A549 (cell line): ENCODE results near the gene CD2. TPM values are rescaled to one million over a fixed set of nuclear protein-coding genes. Genes with fewer than 3 reads are reported as not detected.

Experiments
- ATAC-seq, 2 experiments: fragments of 200-7000 bp in 1 of 2; fragments of >200 bp in 1 of 2; cut with Nextera tagmentation in 1 of 2; cut with Tn5 transposase in 1 of 2; 3 replicates each; pipeline versions ENCODE4 v1.8.0 to v1.9.1; 2018 to 2020; ENCODE audit warnings: mild to moderate bottlenecking in 1 of 2, moderate library complexity in 1 of 2
- CTCF ChIA-PET: fragments of 300-600 bp; sonication (Branson Sonifier 250); formaldehyde crosslinking; extraction: SDS; loops from one replicate; lab custom pipeline; 2021; ENCODE audit warnings: antibody characterized with exemption, inconsistent platforms; lab: Yijun Ruan, JAX
- POLR2A ChIA-PET: fragments of 350-600 bp; formaldehyde crosslinking; extraction: SDS; loops from one replicate; lab custom pipeline; 2021; ENCODE audit warnings: antibody characterized with exemption, inconsistent platforms; lab: Yijun Ruan, JAX
- DNase-seq, 2 experiments: peaks; one replicate each; pipeline versions ENCODE4 v3.0.0 to v3.0.0-alpha.2; 2011 to 2016; ENCODE audit warnings: low read depth in 1 of 2, low spot score in 1 of 2
- FAIRE-seq: peaks from 2 replicates; lab custom pipeline; 2011; peaks lifted over from hg19 to GRCh38; lab: Jason Lieb, UNC
- H3K27ac ChIP-seq, 2 experiments: fragments of >200 bp; sonication (Bioruptor Twin); formaldehyde crosslinking; 3 replicates each; pipeline ENCODE4 v1.5.1; 2016 to 2017
- H3K4me1 ChIP-seq: fragments of >200 bp; sonication (Bioruptor Twin); formaldehyde crosslinking; 3 replicates; pipeline ENCODE4 v1.6.1; 2016
- H3K4me2 ChIP-seq: fragments of >200 bp; sonication (Bioruptor Twin); formaldehyde crosslinking; 3 replicates; pipeline ENCODE4 v1.6.1; 2016
- H3K4me3 ChIP-seq: fragments of >200 bp; sonication (Bioruptor Twin); formaldehyde crosslinking; 3 replicates; pipeline ENCODE4 v1.5.1; 2016
- H3K9me3 ChIP-seq: fragments of >200 bp; sonication (Bioruptor Twin); formaldehyde crosslinking; 3 replicates; pipeline ENCODE4 v1.6.1; 2016
- BCL3 ChIP-seq: fragments of >200 bp; sonication (Bioruptor Twin); formaldehyde crosslinking; IDR thresholded peaks from 3 replicates; pipeline ENCODE4 v1.6.1; 2016
- BHLHE40 ChIP-seq: IDR thresholded peaks from 2 replicates; pipeline ENCODE4 v1.6.1; 2012; ENCODE audit warnings: low read depth, low read length, inconsistent platforms
- CBX8 ChIP-seq: fragments of 200-600 bp; sonication (generic); IDR thresholded peaks from 2 replicates; pipeline ENCODE4 v1.6.1; 2016
- CHD2 ChIP-seq: fragments of 150-350 bp; IDR thresholded peaks from 2 replicates; pipeline ENCODE4 v1.6.1; 2014; ENCODE audit warnings: low read length; ENCODE audit not compliant: partially characterized antibody
- CHD4 ChIP-seq: fragments of 200-600 bp; sonication (generic); IDR thresholded peaks from 2 replicates; pipeline ENCODE4 v1.6.1; 2016; ENCODE audit warnings: antibody characterized with exemption, mild to moderate bottlenecking, borderline replicate concordance
- CTCF ChIP-seq: fragments of >200 bp; sonication (Bioruptor Twin); formaldehyde crosslinking; IDR thresholded peaks from 3 replicates; pipeline ENCODE4 v1.5.1; 2016
- EHF ChIP-seq: fragments of 250-450 bp; sonication (Bioruptor Pico); IDR thresholded peaks from 2 replicates; pipeline ENCODE4 v1.5.0; 2020; ENCODE audit warnings: mild to moderate bottlenecking
- ELK1 ChIP-seq: fragments of 150-350 bp; IDR thresholded peaks from 2 replicates; pipeline ENCODE4 v1.6.1; 2014; ENCODE audit warnings: low read depth, mild to moderate bottlenecking, low read length
- FOSL2 ChIP-seq, 2 experiments: fragments of 450-650 bp in 1 of 2; fragments of >200 bp in 1 of 2; sonication (Bioruptor Twin) in 1 of 2; formaldehyde crosslinking; IDR thresholded peaks; 2 replicates each; pipeline versions ENCODE4 v1.5.0 to v1.6.1; 2016 to 2020; ENCODE audit warnings: mild to moderate bottlenecking in 1 of 2, moderate library complexity in 1 of 2
- FOXS1 ChIP-seq: fragments of 250-450 bp; sonication (Bioruptor Pico); IDR thresholded peaks from 2 replicates; pipeline ENCODE4 v1.5.0; 2020; ENCODE audit warnings: mild to moderate bottlenecking, moderate library complexity
- HDAC2 ChIP-seq: fragments of 200-600 bp; sonication (generic); IDR thresholded peaks from 2 replicates; pipeline ENCODE4 v1.6.1; 2016
- HEYL ChIP-seq: fragments of 250-450 bp; sonication (Bioruptor Pico); IDR thresholded peaks from 2 replicates; pipeline ENCODE4 v1.8.0; 2021; ENCODE audit warnings: mild to moderate bottlenecking, moderate library complexity
- HOXB5 ChIP-seq: fragments of 250-450 bp; sonication (Bioruptor Pico); IDR thresholded peaks from 2 replicates; pipeline ENCODE4 v1.5.0; 2020; ENCODE audit warnings: mild to moderate bottlenecking, moderate library complexity
- JUN ChIP-seq, 2 experiments: fragments of >200 bp; sonication (Bioruptor Twin); formaldehyde crosslinking; IDR thresholded peaks; 2 replicates in 1 of 2; 3 replicates in 1 of 2; pipeline ENCODE4 v1.6.1; 2016 to 2017
- KDM5A ChIP-seq: fragments of 200-600 bp; sonication (generic); IDR thresholded peaks from 2 replicates; pipeline ENCODE4 v1.6.1; 2016; ENCODE audit warnings: antibody characterized with exemption, mild to moderate bottlenecking
- MAFK ChIP-seq: fragments of 450-650 bp; IDR thresholded peaks from 2 replicates; pipeline ENCODE4 v1.6.1; 2014; ENCODE audit not compliant: partially characterized antibody
- MYC ChIP-seq: IDR thresholded peaks from 2 replicates; pipeline ENCODE4 v1.6.1; 2012; ENCODE audit warnings: mild to moderate bottlenecking, inconsistent platforms, low read length, improper control_type of control experiment, borderline replicate concordance
- PHF8 ChIP-seq: fragments of 200-600 bp; sonication (generic); IDR thresholded peaks from 2 replicates; pipeline ENCODE4 v1.6.1; 2016; ENCODE audit warnings: low read depth, mild to moderate bottlenecking, antibody characterized with exemption, moderate library complexity, borderline replicate concordance
- POLR2A ChIP-seq: IDR thresholded peaks from 2 replicates; pipeline ENCODE4 v1.6.1; 2012; ENCODE audit warnings: mild to moderate bottlenecking, low read length
- REST ChIP-seq: fragments of 200-600 bp; sonication (generic); IDR thresholded peaks from 2 replicates; pipeline ENCODE4 v1.6.1; 2016; ENCODE audit warnings: antibody characterized with exemption, mild to moderate bottlenecking, moderate library complexity
- RFX5 ChIP-seq: fragments of 450-650 bp; IDR thresholded peaks from 2 replicates; pipeline ENCODE4 v1.7.1; 2014; ENCODE audit warnings: antibody characterized with exemption, mild to moderate bottlenecking, moderate library complexity
- SMC3 ChIP-seq: fragments of >200 bp; sonication (Bioruptor Twin); formaldehyde crosslinking; IDR thresholded peaks from 3 replicates; pipeline ENCODE4 v1.6.1; 2018; ENCODE audit warnings: inconsistent platforms
- SREBF2 ChIP-seq: fragments of 450-650 bp; IDR thresholded peaks from 2 replicates; pipeline ENCODE4 v1.6.1; 2014; ENCODE audit warnings: mild to moderate bottlenecking, moderate library complexity
- TFCP2L1 ChIP-seq: fragments of 250-450 bp; sonication (Bioruptor Pico); IDR thresholded peaks from 2 replicates; pipeline ENCODE4 v1.5.0; 2021; ENCODE audit warnings: mild to moderate bottlenecking
- TP53 ChIP-seq: fragments of 250-450 bp; sonication (Bioruptor Pico); IDR thresholded peaks from 2 replicates; pipeline ENCODE4 v1.5.0; 2021; ENCODE audit warnings: mild to moderate bottlenecking, moderate library complexity
- ZC3H11A ChIP-seq: fragments of 450-650 bp; IDR thresholded peaks from 2 replicates; pipeline ENCODE4 v1.6.1; 2014; ENCODE audit warnings: antibody characterized with exemption, mild to moderate bottlenecking
- ZNF302 ChIP-seq: fragments of 250-450 bp; sonication (Bioruptor Pico); IDR thresholded peaks from 2 replicates; pipeline ENCODE4 v1.9.0; 2021; ENCODE audit warnings: inconsistent platforms, mild to moderate bottlenecking, moderate library complexity
- WGBS: methylation state at CpG from one replicate; pipeline ENCODE4 v1.1.6; 2017; ENCODE audit errors: missing lambda C conversion rate; 5-methylcytosine and 5-hydroxymethylcytosine counted together
- polyA plus RNA-seq, 4 experiments: library from polyadenylated mRNA; depleted of rRNA in 3 of 4; stranded (reverse); fragments of >200 nt; fragmentation: RNase III in 1 of 4; extraction: RNeasy Plus Mini Kit Qiagen cat#74134 plus additional on column Dnase treatment in 1 of 4; gene quantifications; 2 replicates in 3 of 4; 3 replicates in 1 of 4; pipeline ENCODE4 v1.2.3, GENCODE V29; 2011 to 2017

Gene CD2
- polyA plus RNA-seq, 2 of the 4 experiments (the other 2 are of a cell fraction) = not detected

DNA sequence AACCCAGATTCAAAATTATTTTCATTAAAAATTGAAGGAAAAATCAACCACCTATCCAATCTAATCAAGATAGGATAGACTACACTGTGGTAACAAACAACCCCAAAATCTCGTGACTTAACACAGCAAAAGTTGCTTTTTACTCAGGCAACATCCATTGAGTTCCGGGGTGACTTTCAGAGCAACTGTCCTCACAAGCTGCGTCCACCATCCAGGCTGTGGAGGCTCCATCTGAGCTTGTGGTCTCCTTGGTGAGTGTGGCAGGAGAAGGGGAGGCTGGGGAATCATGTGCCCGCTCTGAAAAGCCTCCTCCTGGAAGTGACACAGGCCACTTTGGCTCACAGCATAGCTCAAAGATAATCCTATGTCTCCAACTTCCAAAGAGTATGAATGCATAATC lies 52.4 kb downstream of the CD2 start:
- 46% methylated on average over 4 of the region's 4 CpGs for WGBS
- ChIA-PET CTCF (no interaction called here), POLR2A (no interaction called here)
- Histone ChIP-seq H3K4me3 (no peak overlapping the region), H3K27ac (no peak overlapping the region), H3K9me3 (peaks cover 3% of the 10 kb centered on the region; the same call in 1 of the 3 replicates), H3K4me2 (no peak overlapping the region), H3K4me1 (no peaks in the 10 kb centered on the region)
- FAIRE-seq (no peak), ATAC-seq (no peak), DNase-seq (no peak)
- no peak for TF ChIP-seq FOSL2 (IDR thresholded peaks at IDR 0.05)
- TF ChIP-seq FOSL2 (CRISPR knock-in tag; IDR thresholded peaks at IDR 0.05) = no peak
- TF ChIP-seq MAFK = no peak
- no peak for TF ChIP-seq JUN (IDR thresholded peaks at IDR 0.05)
- TF ChIP-seq HDAC2 = no peak
- no peak for TF ChIP-seq CHD2
- no peak for TF ChIP-seq HOXB5 (CRISPR knock-in tag)
- TF ChIP-seq MYC = no peak
- TF ChIP-seq CTCF = no peak
- no peak for TF ChIP-seq ZNF302 (CRISPR knock-in tag)
- TF ChIP-seq ELK1 = no peak
- no peak for TF ChIP-seq BHLHE40
- no peak for TF ChIP-seq RFX5
- no peak for TF ChIP-seq KDM5A
- no peak for TF ChIP-seq SMC3
- TF ChIP-seq ZC3H11A = no peak
- no peak for TF ChIP-seq EHF (CRISPR knock-in tag)
- TF ChIP-seq PHF8 = no peak

DNA sequence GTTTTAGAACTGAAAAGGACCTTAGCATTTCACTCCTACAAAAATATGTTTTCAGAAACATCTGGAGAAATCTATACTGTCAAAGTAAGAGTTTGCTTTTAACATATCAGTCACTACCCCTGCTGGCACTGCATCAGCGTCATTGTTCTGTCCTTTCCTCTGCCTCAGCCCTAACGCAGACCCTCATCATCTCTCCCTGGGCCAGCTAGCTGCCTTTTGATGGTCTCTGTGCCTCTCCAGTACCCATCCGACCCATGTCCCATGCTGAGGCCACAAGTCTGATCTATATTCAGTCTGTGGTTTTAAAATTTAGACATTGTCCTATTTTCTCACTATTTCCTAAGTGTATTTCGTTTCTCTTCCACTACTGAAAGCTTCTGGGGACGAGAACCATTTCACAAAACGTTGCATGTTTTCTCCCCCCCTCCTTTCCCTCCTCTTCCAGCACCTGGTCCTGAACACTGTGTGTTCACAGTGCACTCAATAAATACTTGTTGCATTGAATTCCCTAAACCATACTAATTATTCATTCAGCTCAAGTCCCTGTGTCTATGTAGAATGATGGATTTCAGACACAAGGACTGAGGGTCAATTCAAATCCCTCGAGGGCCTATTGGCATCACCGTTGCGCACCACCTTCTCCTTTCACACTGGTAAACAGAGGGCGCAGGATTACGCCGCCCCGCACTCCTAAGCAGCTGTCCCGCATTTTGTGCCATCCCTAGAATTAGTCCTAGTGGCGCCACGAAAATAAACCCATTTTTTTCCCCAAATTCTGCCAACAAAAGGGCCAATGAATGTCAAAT lies 53.4 kb downstream of the CD2 start:
- Histone ChIP-seq H3K4me3 (no peak overlapping the region), H3K4me2 (no peak overlapping the region), H3K9me3 (peaks cover 4% of the 10 kb centered on the region; the same call in 1 of the 3 replicates), H3K4me1 (no peaks in the 10 kb centered on the region), H3K27ac (no peak overlapping the region)
- ChIA-PET CTCF (interaction anchor here (1.0 kb wide), 1 partner anchor 9 kb away, joined by 4 read pairs; no protein-coding TSS in a partner anchor), POLR2A (no interaction called here)
- 62% methylated on average over 16 of the region's 16 CpGs for WGBS
- TF ChIP-seq SREBF2 = no peak
- no peak for TF ChIP-seq ELK1
- no peak for TF ChIP-seq TP53 (CRISPR knock-in tag)
- TF ChIP-seq RFX5 = no peak
- TF ChIP-seq CHD4 = no peak
- no peak for TF ChIP-seq FOXS1 (CRISPR knock-in tag)
- no peak for TF ChIP-seq TFCP2L1 (CRISPR knock-in tag)
- no peak for TF ChIP-seq REST
- no peak for TF ChIP-seq CBX8
- no peak for TF ChIP-seq BCL3
- TF ChIP-seq PHF8 = no peak
- TF ChIP-seq MAFK = no peak
- no peak for TF ChIP-seq HEYL (CRISPR knock-in tag)
- TF ChIP-seq POLR2A = no peak
- FAIRE-seq (no peak), ATAC-seq (no peak), DNase-seq (no peak)
